ENCODE measurements around the gene DHODH. TPM values are rescaled to one million over a fixed set of nuclear protein-coding genes. Genes with fewer than 3 reads are reported as not detected.
"Not testable (repeated sequence)": the region's sequence is repeated elsewhere in the genome, so short reads cannot be mapped to it uniquely, and the experiment has no call there.

Gene DHODH
- total RNA-seq, 1 donor from 2014 or later = 4.7 TPM

GRCh38 chr16:72072514-72073342 lies 64.2 kb downstream of the DHODH start:
- H3K27me3 Mint-ChIP-seq (ENCODE audit: unreplicated experiment) = peaks cover 8% of the 10 kb centered on the region
- DNase-seq (ENCODE audit: low spot score) = peak; percentile 20
- H3K27ac Mint-ChIP-seq (ENCODE audit: unreplicated experiment) = peak overlapping the region; percentile 81
- H3K36me3 Mint-ChIP-seq (ENCODE audit: low read depth, unreplicated experiment) = peaks cover 9% of the 10 kb centered on the region
- H3K4me3 Mint-ChIP-seq (ENCODE audit: unreplicated experiment) = no peak overlapping the region
- H3K9me3 Mint-ChIP-seq (ENCODE audit: unreplicated experiment) = no peaks in the 10 kb centered on the region
- peaks cover 43% of the 10 kb centered on the region for H3K4me1 Mint-ChIP-seq (ENCODE audit: unreplicated experiment)
- TF ChIP-seq CTCF (IDR thresholded peaks at IDR 0.05; ENCODE audit: unreplicated experiment) = no peak

GRCh38 chr16:72073560-72074230 lies 65.2 kb downstream of the DHODH start:
- peaks cover 9% of the 10 kb centered on the region for H3K36me3 Mint-ChIP-seq (ENCODE audit: low read depth, unreplicated experiment)
- no peaks in the 10 kb centered on the region for H3K9me3 Mint-ChIP-seq (ENCODE audit: unreplicated experiment)
- no peak for TF ChIP-seq CTCF (IDR thresholded peaks at IDR 0.05; ENCODE audit: unreplicated experiment)
- H3K27ac Mint-ChIP-seq (ENCODE audit: unreplicated experiment) = peak overlapping the region; percentile 70
- no peak for DNase-seq (ENCODE audit: low spot score)
- H3K27me3 Mint-ChIP-seq (ENCODE audit: unreplicated experiment) = peaks cover 8% of the 10 kb centered on the region
- peaks cover 35% of the 10 kb centered on the region for H3K4me1 Mint-ChIP-seq (ENCODE audit: unreplicated experiment)
- peak overlapping the region; percentile 62 for H3K4me3 Mint-ChIP-seq (ENCODE audit: unreplicated experiment)

- not testable (repeated sequence) for DNase-seq (ENCODE audit: low spot score); H3K9me3 Mint-ChIP-seq (ENCODE audit: unreplicated experiment); H3K27ac Mint-ChIP-seq (ENCODE audit: unreplicated experiment); H3K27me3 Mint-ChIP-seq (ENCODE audit: unreplicated experiment); H3K4me3 Mint-ChIP-seq (ENCODE audit: unreplicated experiment); H3K36me3 Mint-ChIP-seq (ENCODE audit: low read depth, unreplicated experiment)
- peaks cover 21% of the 10 kb centered on the region for H3K4me1 Mint-ChIP-seq (ENCODE audit: unreplicated experiment)
Measured at GRCh38 chr16:72075067-72075466, 66.5 kb downstream of the DHODH start.

Other genes starting within 250 kb of the DHODH start
- 104 TPM for gene AP1G1, start 199.9 kb upstream of the DHODH start, total RNA-seq (ENCODE audit: unreplicated experiment)
- gene ATXN1L, start 162.8 kb upstream of the DHODH start, total RNA-seq (ENCODE audit: unreplicated experiment) = 34.4 TPM
- gene ZNF821, start 124.6 kb upstream of the DHODH start, total RNA-seq (ENCODE audit: unreplicated experiment) = 17.7 TPM
- gene IST1, start 113.2 kb upstream of the DHODH start, total RNA-seq (ENCODE audit: unreplicated experiment) = 247 TPM
- gene PKD1L3, start 8.3 kb upstream of the DHODH start, total RNA-seq (ENCODE audit: unreplicated experiment) = not detected
- not detected for gene HP, start 45.8 kb downstream of the DHODH start, total RNA-seq (ENCODE audit: unreplicated experiment)
- 0.97 TPM for gene HPR, start 54.5 kb downstream of the DHODH start, total RNA-seq (ENCODE audit: unreplicated experiment)
- 10.9 TPM for gene TXNL4B, start 84.9 kb downstream of the DHODH start, total RNA-seq (ENCODE audit: unreplicated experiment)
- gene DHX38, start 85.1 kb downstream of the DHODH start, total RNA-seq (ENCODE audit: unreplicated experiment) = 84.6 TPM
- gene PMFBP1, start 163.4 kb downstream of the DHODH start, total RNA-seq (ENCODE audit: unreplicated experiment) = 0.38 TPM

All from endothelial cell (in vitro differentiated cells).